ENCODE results near the gene MAPK12. TPM values are rescaled to one million over a fixed set of nuclear protein-coding genes. Genes with fewer than 3 reads are reported as not detected.

MAPK12 gene
- total and polyA plus RNA-seq, 2 of the 8 experiments (the other 6 are each of a cell fraction or from before 2014, with no cell fraction given): 17.3 to 20.3 TPM

DNA sequence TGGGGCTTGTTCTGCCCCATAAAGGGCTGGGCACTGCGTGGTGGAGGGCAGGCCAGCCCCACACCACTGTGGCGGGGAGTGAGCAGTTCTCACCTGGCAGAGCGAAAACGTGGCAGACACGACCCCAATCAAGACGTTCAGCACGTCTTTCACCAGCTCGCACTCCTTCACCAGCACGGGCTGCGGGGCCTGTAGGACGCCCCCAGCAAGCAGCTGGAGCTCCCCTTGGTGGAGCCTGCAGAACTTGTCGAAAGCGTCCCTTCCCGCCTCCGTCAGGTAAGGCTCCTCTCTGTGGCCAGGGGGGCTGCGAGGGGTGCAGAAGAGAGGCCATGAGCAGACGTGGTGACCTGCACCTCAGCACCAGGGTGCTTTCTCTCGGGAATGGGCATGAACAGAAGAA lies 28.3 kb downstream of the MAPK12 start:
- Histone ChIP-seq H2BK12ac (ENCODE audit: low read depth, low read length) (no peak overlapping the region), H2BK20ac (ENCODE audit: low read length) (no peak overlapping the region), H3K23me2 (ENCODE audit: low read depth, low read length) (0 out of 2 replicates have a peak, but pooled peaks cover 2% of the 10 kb centered on the region), H3K27me3 (replicated peaks in 1 of 4; ENCODE audit: control insufficient read depth in 3 of 4, extremely low read depth in 1 of 4, insufficient read depth in 3 of 4, low read length in 3 of 4) (no peaks in the 10 kb centered on the region), H2AFZ (ENCODE audit: low read length) (no peak overlapping the region), H3K9ac (replicated peaks in 1 of 4; ENCODE audit: extremely low read depth in 1 of 4, low read depth in 3 of 4, low read length in 3 of 4) (no peak overlapping the region), H4K20me1 (replicated peaks in 1 of 2; ENCODE audit: control insufficient read depth in 1 of 2, insufficient read depth in 2 of 2, low read length in 2 of 2) (peaks cover 0 to 17% of the 10 kb centered on the region in 2 experiments), H4K91ac (replicated peaks; ENCODE audit: insufficient read length, low read length) (no peak overlapping the region), H3K4ac (replicated peaks; ENCODE audit: insufficient read length, low read depth, low read length) (no peak overlapping the region), H3K4me2 (ENCODE audit: insufficient read depth in 1 of 2, low read depth in 2 of 2, low read length in 2 of 2) (no peak overlapping the region), H4K8ac (ENCODE audit: extremely low read depth, insufficient read depth, low read length) (no peak overlapping the region), H2BK120ac (replicated peaks; ENCODE audit: low read depth, low read length) (no peak overlapping the region), H3K18ac (ENCODE audit: extremely low read depth, low read length) (no peak overlapping the region), H2AK5ac (ENCODE audit: low read depth, low read length) (no peak overlapping the region), H3K27ac (ENCODE audit: low read depth, low read length) (no peak overlapping the region), H3K79me1 (ENCODE audit: low read depth, low read length) (peaks cover 19% of the 10 kb centered on the region), H3K14ac (ENCODE audit: insufficient read length) (no peak overlapping the region), H3K4me1 (replicated peaks in 1 of 4; ENCODE audit: control insufficient read depth in 3 of 4, insufficient read depth in 4 of 4, low read length in 3 of 4) (peaks cover 0 to 6% (median 1%) of the 10 kb centered on the region in 4 experiments; a peak in 4 of 7 replicates), H3K4me3 (ENCODE audit: extremely low read depth in 1 of 4, insufficient read depth in 2 of 4, low read depth in 3 of 4, low read length in 4 of 4) (no peak overlapping the region), H4K5ac (ENCODE audit: insufficient read length, low read depth, low read length) (no peak overlapping the region), H3K23ac (ENCODE audit: insufficient read length) (no peak overlapping the region), H3K79me2 (ENCODE audit: control insufficient read depth in 1 of 2, insufficient read depth in 2 of 2, low read length in 2 of 2) (peaks cover 0 to 18% of the 10 kb centered on the region in 2 experiments; a peak in 2 of 4 replicates), H3K9me3 (ENCODE audit: insufficient read depth in 2 of 2, low read depth in 1 of 2, low read length in 1 of 2) (no peaks in the 10 kb centered on the region; a peak in 1 of 4 replicates), H3K56ac (replicated peaks; ENCODE audit: insufficient read length, low read depth, low read length) (no peak overlapping the region), H2BK5ac (ENCODE audit: low read depth, low read length) (no peak overlapping the region), H2BK15ac (ENCODE audit: low read length) (no peak overlapping the region), H3K36me3 (ENCODE audit: control insufficient read depth in 2 of 4, insufficient read depth in 4 of 4, low read length in 3 of 4) (no peaks in the 10 kb centered on the region; a peak in 1 of 8 replicates)
- no peak for FAIRE-seq
- TF ChIP-seq RAD21 (IDR thresholded peaks at IDR 0.05 in 1 of 2, conservative IDR thresholded peaks at IDR 0.05 in 1 of 2; ENCODE audit: low read depth in 2 of 2, low read length in 2 of 2): no peak
- TF ChIP-seq YY1 (IDR thresholded peaks at IDR 0.05; ENCODE audit: low read depth, low read length): no peak
- no peak for TF ChIP-seq KDM1A (IDR thresholded peaks at IDR 0.05; ENCODE audit: borderline replicate concordance, low read length)
- TF ChIP-seq, protein P1, sequence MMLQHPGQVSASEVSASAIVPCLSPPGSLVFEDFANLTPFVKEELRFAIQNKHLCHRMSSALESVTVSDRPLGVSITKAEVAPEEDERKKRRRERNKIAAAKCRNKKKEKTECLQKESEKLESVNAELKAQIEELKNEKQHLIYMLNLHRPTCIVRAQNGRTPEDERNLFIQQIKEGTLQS (IDR thresholded peaks at IDR 0.05; ENCODE audit: insufficient read depth, low read depth, low read length): no peak
- no peak for TF ChIP-seq PHF8 (conservative IDR thresholded peaks at IDR 0.05; ENCODE audit: low read depth, low read length)
- TF ChIP-seq KDM4A (IDR thresholded peaks at IDR 0.05; ENCODE audit: low read depth, low read length, severe bottlenecking): no peak
- no peak for TF ChIP-seq SP1 (IDR thresholded peaks at IDR 0.05; ENCODE audit: low read depth, low read length)
- no peak for TF ChIP-seq RBBP5 (IDR thresholded peaks at IDR 0.05; ENCODE audit: borderline replicate concordance, low read depth, low read length)
- no peak for TF ChIP-seq SRF (IDR thresholded peaks at IDR 0.05; ENCODE audit: low read depth, low read length)
- no peak for TF ChIP-seq CBX8 (IDR thresholded peaks at IDR 0.05; ENCODE audit: borderline replicate concordance, low read depth, low read length)
- TF ChIP-seq CTBP2 (IDR thresholded peaks at IDR 0.05; ENCODE audit: borderline replicate concordance, insufficient read depth, insufficient read length, low read length): no peak
- TF ChIP-seq FOSL1 (IDR thresholded peaks at IDR 0.05; ENCODE audit: insufficient read depth, low read depth, low read length): no peak
- POLR2A ChIA-PET (ENCODE audit: partially characterized antibody): interaction anchor here (1.2 kb wide), 1 partner anchor 11 kb away, joined by 3 read pairs; the partner anchor contains the start of gene TUBGCP6
- 91% methylated on average over 18 of the region's 18 CpGs; no CpG with 5 or more reads in 1 of the 2 experiments for WGBS, 2 experiments (ENCODE audit: extremely low coverage in 1 of 2, insufficient coverage in 1 of 2, insufficient read length in 1 of 2, insufficient replicate concordance in 2 of 2, low coverage in 1 of 2, low lambda C conversion rate in 2 of 2, missing lambda C conversion rate in 1 of 2)
- CTCF ChIA-PET (ENCODE audit: partially characterized antibody): interaction anchor here (1.0 to 2.3 kb wide), 5 partner anchors 8 to 233 kb away, joined by 3 to 6 read pairs (median 4); no protein-coding TSS in a partner anchor
- DNase-seq (ENCODE audit: low read depth in 1 of 2, low spot score in 2 of 2): no peak

All from H1 (cell line).